ENCODE data around the gene CDH4.
"Not testable (repeated sequence)": the region's sequence is repeated elsewhere in the genome, so short reads cannot be mapped to it uniquely, and the experiment has no call there.

Gene CDH4

GRCh38 chr20:61267241-61267640 lies 15.2 kb downstream of the CDH4 start:
- DNase-seq (ENCODE audit: low read depth) = no peak
- no peak for TF ChIP-seq CTCF (IDR thresholded peaks at IDR 0.05; ENCODE audit: control insufficient read depth, extremely low read depth, insufficient read depth)

GRCh38 chr20:61268024-61268423 lies 16.0 kb downstream of the CDH4 start:
- no peak overlapping the region for H3K4me3 ChIP-seq (ENCODE audit: low read depth, low read length)
- TF ChIP-seq CTCF (IDR thresholded peaks at IDR 0.05; ENCODE audit: control insufficient read depth, extremely low read depth, insufficient read depth) = no peak
- DNase-seq (ENCODE audit: low read depth) = no peak

More at GRCh38 chr20:61267241-61267640, 15.2 kb downstream of the CDH4 start:
- H3K4me3 ChIP-seq (ENCODE audit: low read depth, low read length) = no peak overlapping the region

- no peak overlapping the region for H3K4me3 ChIP-seq (ENCODE audit: low read depth, low read length)
- no peak for TF ChIP-seq CTCF (IDR thresholded peaks at IDR 0.05; ENCODE audit: control insufficient read depth, extremely low read depth, insufficient read depth)
- no peak for DNase-seq (ENCODE audit: low read depth)
These were observed 19.5 kb downstream of the CDH4 start for GRCh38 chr20:61271312-61272231.

GRCh38 chr20:61273024-61273423 lies 21.0 kb downstream of the CDH4 start:
- H3K4me3 ChIP-seq (ENCODE audit: low read depth, low read length); DNase-seq (ENCODE audit: low read depth): not testable (repeated sequence)

- not testable (repeated sequence) for H3K4me3 ChIP-seq (ENCODE audit: low read depth, low read length); DNase-seq (ENCODE audit: low read depth)
These were observed 21.6 kb downstream of the CDH4 start for GRCh38 chr20:61273666-61274065.

- DNase-seq (ENCODE audit: low read depth) = no peak
- no peak overlapping the region for H3K4me3 ChIP-seq (ENCODE audit: low read depth, low read length)
- no peak for TF ChIP-seq CTCF (IDR thresholded peaks at IDR 0.05; ENCODE audit: control insufficient read depth, extremely low read depth, insufficient read depth)
These were observed 22.3 kb downstream of the CDH4 start for GRCh38 chr20:61274326-61274725.

GRCh38 chr20:61278296-61278695 lies 26.2 kb downstream of the CDH4 start:
- TF ChIP-seq CTCF (IDR thresholded peaks at IDR 0.05; ENCODE audit: control insufficient read depth, extremely low read depth, insufficient read depth) = no peak

GRCh38 chr20:61279621-61280150 lies 27.6 kb downstream of the CDH4 start:
- DNase-seq (ENCODE audit: low read depth) = no peak
- no peak for TF ChIP-seq CTCF (IDR thresholded peaks at IDR 0.05; ENCODE audit: control insufficient read depth, extremely low read depth, insufficient read depth)
- H3K4me3 ChIP-seq (ENCODE audit: low read depth, low read length) = no peak overlapping the region

More at GRCh38 chr20:61278296-61278695, 26.2 kb downstream of the CDH4 start:
- no peak overlapping the region for H3K4me3 ChIP-seq (ENCODE audit: low read depth, low read length)
- no peak for DNase-seq (ENCODE audit: low read depth)

All from LNCaP clone FGC (cell line).